IMR-90 (cell line): Measurements from ENCODE around the gene FOXP1.

ENCODE experiments used
- BHLHE40 ChIP-seq: fragments of 150-350 bp; IDR thresholded peaks from 2 replicates; pipeline ENCODE4 v1.6.1; 2016; ENCODE audit warnings: mild to moderate bottlenecking, low read depth, low read length
- CEBPB ChIP-seq: IDR thresholded peaks from 2 replicates; pipeline ENCODE4 v1.6.1; 2012; ENCODE audit warnings: low read depth, low read length, improper control_type of control experiment
- CHD1 ChIP-seq: IDR thresholded peaks from 2 replicates; pipeline ENCODE4 v1.6.1; 2012; ENCODE audit warnings: low read depth, low read length, improper control_type of control experiment
- FOS ChIP-seq: fragments of 150-350 bp; IDR thresholded peaks from 2 replicates; pipeline ENCODE4 v1.6.1; 2016; ENCODE audit warnings: low read depth, low read length
- MAFK ChIP-seq: IDR thresholded peaks from 2 replicates; pipeline ENCODE4 v1.6.1; 2012; ENCODE audit warnings: low read depth, low read length, improper control_type of control experiment
- MXI1 ChIP-seq: IDR thresholded peaks from 2 replicates; pipeline ENCODE4 v1.6.1; 2012; ENCODE audit warnings: low read depth, mild to moderate bottlenecking, low read length, moderate library complexity, borderline replicate concordance
- NFE2L2 ChIP-seq: fragments of 150-350 bp; IDR thresholded peaks from 2 replicates; pipeline ENCODE4 v1.6.1; 2016; ENCODE audit warnings: low read depth, mild to moderate bottlenecking, low read length
- POLR2A ChIP-seq: IDR thresholded peaks from 2 replicates; pipeline ENCODE4 v1.6.1; 2012; ENCODE audit warnings: mild to moderate bottlenecking, low read depth, low read length
- RAD21 ChIP-seq: IDR thresholded peaks from 2 replicates; pipeline ENCODE4 v1.6.1; 2012; ENCODE audit warnings: low read length, improper control_type of control experiment
- RCOR1 ChIP-seq: IDR thresholded peaks from 2 replicates; pipeline ENCODE4 v1.6.1; 2012; ENCODE audit warnings: mild to moderate bottlenecking, low read length, improper control_type of control experiment; ENCODE audit not compliant: insufficient replicate concordance
- RFX5 ChIP-seq: IDR thresholded peaks from 2 replicates; pipeline ENCODE4 v1.8.0; 2012; ENCODE audit warnings: low read depth, mild to moderate bottlenecking, low read length, moderate library complexity
- SMC3 ChIP-seq: fragments of 150-350 bp; IDR thresholded peaks from 2 replicates; pipeline ENCODE4 v1.6.1; 2016; ENCODE audit warnings: low read depth, mild to moderate bottlenecking, antibody characterized with exemption, low read length, moderate library complexity
- TF ChIP-seq, protein P1 (sequence below): conservative IDR thresholded peaks from 2 replicates; pipeline ENCODE4 v1.5.1; 2012; ENCODE audit warnings: mild to moderate bottlenecking, low read depth, low read length, improper control_type of control experiment
- TF ChIP-seq, protein P2 (sequence below): fragments of 150-350 bp; IDR thresholded peaks from 2 replicates; pipeline ENCODE4 v1.6.1; 2017; ENCODE audit warnings: mild to moderate bottlenecking, antibody characterized with exemption, low read length, low read depth

DNA sequence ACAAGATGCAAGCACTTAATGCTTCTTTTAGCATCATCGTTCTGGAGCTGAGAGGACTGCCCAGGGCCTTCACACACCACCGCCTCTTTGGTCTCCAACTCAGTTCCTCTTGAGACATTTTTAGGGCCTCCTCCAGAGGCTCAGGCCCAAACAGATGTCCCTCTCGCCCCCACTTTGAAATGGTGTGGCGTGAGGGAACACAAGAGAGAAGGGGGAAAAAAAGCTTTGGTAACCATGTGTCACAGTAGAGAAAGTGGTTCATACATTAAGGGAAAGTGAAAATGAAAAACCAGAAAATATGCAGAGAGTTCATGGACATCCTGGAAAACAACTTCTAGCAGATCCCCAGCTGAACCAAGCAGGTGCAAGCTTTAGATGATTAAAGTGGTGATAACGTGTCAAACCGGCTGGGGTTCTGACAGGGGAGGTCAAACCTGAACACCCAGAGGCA lies 33.1 kb upstream of the FOXP1 start:
- TF ChIP-seq CHD1 (no peak), SMC3 (no peak), FOS (no peak), CEBPB (no peak), POLR2A (no peak), RFX5 (no peak), BHLHE40 (no peak), MXI1 (no peak), RAD21 (no peak), MAFK (no peak), NFE2L2 (no peak), RCOR1 (no peak)
- TF ChIP-seq, protein P1, sequence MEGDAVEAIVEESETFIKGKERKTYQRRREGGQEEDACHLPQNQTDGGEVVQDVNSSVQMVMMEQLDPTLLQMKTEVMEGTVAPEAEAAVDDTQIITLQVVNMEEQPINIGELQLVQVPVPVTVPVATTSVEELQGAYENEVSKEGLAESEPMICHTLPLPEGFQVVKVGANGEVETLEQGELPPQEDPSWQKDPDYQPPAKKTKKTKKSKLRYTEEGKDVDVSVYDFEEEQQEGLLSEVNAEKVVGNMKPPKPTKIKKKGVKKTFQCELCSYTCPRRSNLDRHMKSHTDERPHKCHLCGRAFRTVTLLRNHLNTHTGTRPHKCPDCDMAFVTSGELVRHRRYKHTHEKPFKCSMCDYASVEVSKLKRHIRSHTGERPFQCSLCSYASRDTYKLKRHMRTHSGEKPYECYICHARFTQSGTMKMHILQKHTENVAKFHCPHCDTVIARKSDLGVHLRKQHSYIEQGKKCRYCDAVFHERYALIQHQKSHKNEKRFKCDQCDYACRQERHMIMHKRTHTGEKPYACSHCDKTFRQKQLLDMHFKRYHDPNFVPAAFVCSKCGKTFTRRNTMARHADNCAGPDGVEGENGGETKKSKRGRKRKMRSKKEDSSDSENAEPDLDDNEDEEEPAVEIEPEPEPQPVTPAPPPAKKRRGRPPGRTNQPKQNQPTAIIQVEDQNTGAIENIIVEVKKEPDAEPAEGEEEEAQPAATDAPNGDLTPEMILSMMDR, result no peak
- TF ChIP-seq, protein P2, sequence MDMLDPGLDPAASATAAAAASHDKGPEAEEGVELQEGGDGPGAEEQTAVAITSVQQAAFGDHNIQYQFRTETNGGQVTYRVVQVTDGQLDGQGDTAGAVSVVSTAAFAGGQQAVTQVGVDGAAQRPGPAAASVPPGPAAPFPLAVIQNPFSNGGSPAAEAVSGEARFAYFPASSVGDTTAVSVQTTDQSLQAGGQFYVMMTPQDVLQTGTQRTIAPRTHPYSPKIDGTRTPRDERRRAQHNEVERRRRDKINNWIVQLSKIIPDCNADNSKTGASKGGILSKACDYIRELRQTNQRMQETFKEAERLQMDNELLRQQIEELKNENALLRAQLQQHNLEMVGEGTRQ, result no peak
